GM10248 (cell line): ENCODE measurements around the gene ITM2B.

Experiments used
- CTCF ChIA-PET: fragments of 300-600 bp; sonication (Branson Sonifier 250); formaldehyde crosslinking; extraction: SDS; loops from one replicate; lab custom pipeline; 2021; ENCODE audit warnings: antibody characterized with exemption; lab: Yijun Ruan, JAX
- POLR2A ChIA-PET: fragments of 350-650 bp; sonication (Branson Sonifier 250); formaldehyde crosslinking; extraction: SDS; loops from one replicate; lab custom pipeline; 2020; ENCODE audit warnings: antibody characterized with exemption; lab: Yijun Ruan, JAX
- DNase-seq: peaks from one replicate; pipeline ENCODE4 v3.0.0; 2012; ENCODE audit errors: extremely low spot score
- TF ChIP-seq, protein P1 (sequence below): IDR thresholded peaks from 2 replicates; pipeline ENCODE4 v1.5.1; 2012; ENCODE audit warnings: mild to moderate bottlenecking, low read depth; ENCODE audit errors: extremely low read depth, missing control alignments, control extremely low read depth

The ITM2B gene

DNA sequence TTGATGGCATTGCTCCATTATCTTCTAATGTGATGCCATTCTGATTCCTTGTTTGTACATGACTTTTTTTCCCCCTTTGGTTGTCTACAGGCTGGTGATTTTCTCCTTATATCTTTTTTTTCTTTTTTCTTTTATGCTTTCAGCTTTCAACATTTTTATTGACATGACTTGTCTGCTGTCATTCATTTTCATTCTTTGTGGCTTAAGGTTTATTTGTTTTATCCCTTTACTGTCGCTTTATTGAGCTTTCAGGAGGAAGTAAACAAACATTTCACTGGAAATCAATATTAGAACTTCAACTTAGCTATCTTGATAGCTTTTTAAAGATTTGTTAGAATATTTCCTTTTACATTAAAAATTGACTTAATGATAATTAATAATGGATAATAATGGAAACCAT lies 9.7 kb downstream of the ITM2B start:
- no peak for DNase-seq
- ChIA-PET POLR2A (no interaction called here), CTCF (no interaction called here)
- TF ChIP-seq, protein P1, sequence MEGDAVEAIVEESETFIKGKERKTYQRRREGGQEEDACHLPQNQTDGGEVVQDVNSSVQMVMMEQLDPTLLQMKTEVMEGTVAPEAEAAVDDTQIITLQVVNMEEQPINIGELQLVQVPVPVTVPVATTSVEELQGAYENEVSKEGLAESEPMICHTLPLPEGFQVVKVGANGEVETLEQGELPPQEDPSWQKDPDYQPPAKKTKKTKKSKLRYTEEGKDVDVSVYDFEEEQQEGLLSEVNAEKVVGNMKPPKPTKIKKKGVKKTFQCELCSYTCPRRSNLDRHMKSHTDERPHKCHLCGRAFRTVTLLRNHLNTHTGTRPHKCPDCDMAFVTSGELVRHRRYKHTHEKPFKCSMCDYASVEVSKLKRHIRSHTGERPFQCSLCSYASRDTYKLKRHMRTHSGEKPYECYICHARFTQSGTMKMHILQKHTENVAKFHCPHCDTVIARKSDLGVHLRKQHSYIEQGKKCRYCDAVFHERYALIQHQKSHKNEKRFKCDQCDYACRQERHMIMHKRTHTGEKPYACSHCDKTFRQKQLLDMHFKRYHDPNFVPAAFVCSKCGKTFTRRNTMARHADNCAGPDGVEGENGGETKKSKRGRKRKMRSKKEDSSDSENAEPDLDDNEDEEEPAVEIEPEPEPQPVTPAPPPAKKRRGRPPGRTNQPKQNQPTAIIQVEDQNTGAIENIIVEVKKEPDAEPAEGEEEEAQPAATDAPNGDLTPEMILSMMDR: no peak

DNA sequence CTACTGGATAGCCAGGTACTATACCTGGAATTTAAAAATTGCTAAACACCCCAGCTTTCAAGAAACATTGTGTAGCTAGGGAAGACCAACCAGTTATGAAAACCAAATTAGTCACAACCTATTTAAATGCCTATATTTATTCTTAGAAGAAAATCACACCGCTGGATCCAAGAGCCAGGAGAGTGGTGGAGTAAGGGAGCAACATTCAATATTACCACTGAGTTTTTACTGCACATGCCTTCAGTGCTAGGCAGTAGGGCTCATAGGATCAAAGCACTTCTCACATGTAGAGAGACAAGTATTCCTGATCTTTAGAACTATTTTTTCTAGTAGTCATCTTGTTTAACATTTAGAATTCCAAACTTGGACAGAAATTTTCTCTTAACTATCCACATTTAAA lies 11.2 kb downstream of the ITM2B start:
- TF ChIP-seq, protein P1: no peak
- CTCF ChIA-PET: interaction anchor here (1.0 kb wide), 1 partner anchor 9 kb away, joined by 3 read pairs; no protein-coding TSS in a partner anchor

DNA sequence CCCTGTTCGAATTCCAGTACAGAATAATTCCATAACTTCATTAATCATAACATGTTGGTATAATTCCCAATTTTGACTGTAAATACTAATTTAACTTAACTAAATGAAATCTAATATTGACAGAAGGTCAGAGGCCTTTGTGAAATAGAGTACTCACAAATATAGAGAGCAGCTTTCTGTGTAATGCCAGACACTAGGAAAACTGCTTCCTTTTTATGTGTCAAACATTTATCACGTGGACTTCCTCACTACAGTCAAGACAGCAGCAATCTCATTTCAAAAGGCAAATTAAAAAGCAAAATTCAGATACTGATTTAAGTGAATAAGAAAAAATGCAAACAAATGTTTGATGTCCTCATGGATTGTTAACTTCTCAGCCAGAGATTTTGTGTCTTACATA lies 13.1 kb downstream of the ITM2B start:
- POLR2A ChIA-PET: no interaction called here
- CTCF ChIA-PET: no interaction called here
- TF ChIP-seq, protein P1: no peak
- DNase-seq: no peak

More for the DNA sequence above, 11.2 kb downstream of the ITM2B start:
- POLR2A ChIA-PET: no interaction called here
- no peak for DNase-seq

DNA sequence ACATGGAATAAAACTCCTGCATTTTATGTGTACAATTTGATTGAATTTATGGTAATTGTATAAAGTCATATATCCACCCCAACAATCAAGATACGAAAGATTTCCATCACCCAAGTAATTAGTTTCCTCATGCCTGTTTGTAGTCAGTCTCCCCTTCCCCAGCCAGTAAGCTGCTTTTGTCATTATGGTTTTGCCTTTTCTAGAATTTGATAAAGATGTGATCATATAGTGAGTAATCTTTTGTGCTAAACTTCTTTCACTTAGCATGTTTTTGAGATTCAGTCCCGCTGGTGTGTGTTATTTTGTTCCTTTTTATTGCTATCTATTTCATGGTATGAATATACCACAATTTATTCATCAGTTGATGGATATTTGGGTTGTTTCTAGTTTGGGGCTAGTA lies 16.0 kb downstream of the ITM2B start:
- no peak for DNase-seq
- ChIA-PET CTCF (no interaction called here), POLR2A (no interaction called here)

DNA sequence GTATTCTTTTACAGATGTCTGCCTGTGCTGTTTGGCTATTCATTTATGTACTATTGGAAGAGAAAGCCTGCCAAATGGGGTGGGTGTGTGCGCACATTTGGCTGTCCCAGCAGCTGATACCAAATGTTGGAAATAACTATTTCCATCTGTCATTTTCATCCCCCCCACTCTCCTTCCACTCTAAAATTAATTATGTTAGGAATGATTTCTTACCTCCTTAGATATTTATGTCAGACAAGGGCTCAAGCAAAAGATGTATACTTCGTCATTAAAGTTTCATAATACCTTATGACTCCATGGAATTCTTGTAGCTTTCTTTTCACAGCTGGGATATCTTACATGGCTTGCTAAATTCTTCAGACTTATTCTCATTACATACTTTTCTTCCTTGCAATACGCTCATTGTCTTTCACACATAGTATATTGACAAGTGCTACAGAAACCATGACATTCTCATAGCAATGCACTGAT lies 18.6 kb downstream of the ITM2B start:
- TF ChIP-seq, protein P1: no peak
- ChIA-PET CTCF (no interaction called here), POLR2A (no interaction called here)
- DNase-seq: no peak

More for the DNA sequence above, 16.0 kb downstream of the ITM2B start:
- TF ChIP-seq, protein P1: no peak

DNA sequence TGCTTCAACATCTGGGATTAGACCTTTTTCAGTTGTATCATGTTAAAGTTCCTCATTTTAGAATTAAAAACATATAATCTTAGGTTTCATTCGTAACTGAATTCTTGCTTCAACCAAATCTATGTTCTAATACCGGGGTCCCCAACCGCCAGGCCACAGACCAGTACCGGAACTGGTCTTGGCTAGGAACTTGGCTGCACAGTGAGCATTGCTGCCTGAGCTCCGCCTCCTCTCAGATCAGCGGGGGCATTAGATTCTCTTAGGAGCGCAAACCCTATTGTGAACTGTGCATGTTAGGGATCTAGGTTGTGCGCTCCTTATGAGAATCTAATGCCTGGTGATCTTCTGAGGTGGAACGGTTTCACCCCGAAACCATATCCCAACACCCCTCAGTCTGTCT lies 19.2 kb downstream of the ITM2B start:
- ChIA-PET CTCF (no interaction called here), POLR2A (no interaction called here)
- DNase-seq: no peak
- TF ChIP-seq, protein P1: no peak
